ENCODE results near the gene ATRN. TPM values are rescaled to one million over a fixed set of nuclear protein-coding genes. Genes with fewer than 3 reads are reported as not detected.

Gene ATRN
- polyA plus RNA-seq, 1 donor (not counting 4 experiments of a cell fraction or from before 2014, with no cell fraction given) = 49.9 TPM

DNA sequence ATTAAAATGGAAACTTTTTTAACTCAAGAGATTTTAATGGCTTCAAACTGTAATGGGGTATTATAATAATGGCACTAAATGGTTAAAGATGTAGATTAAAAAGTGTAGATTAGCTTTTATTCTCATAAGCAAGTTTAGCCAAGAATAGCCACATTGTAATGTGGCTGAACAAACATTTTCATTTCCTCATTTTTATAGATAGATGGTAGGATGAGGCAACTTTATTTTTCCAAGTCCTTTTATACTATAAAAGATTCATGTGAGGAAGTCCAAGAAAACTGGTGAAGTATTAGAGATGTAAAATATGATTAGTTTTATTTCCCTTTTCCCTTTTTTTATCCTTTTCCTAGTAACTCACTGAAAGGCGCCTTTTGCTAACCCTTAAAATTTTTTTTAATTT is 88.8 kb downstream of the ATRN start:
- Histone ChIP-seq H3K9me3 (ENCODE audit: control insufficient read depth, low read depth, low read length) (no peaks in the 10 kb centered on the region), H3K9me1 (ENCODE audit: control insufficient read depth, extremely low read depth, insufficient read depth, low read length) (no peaks in the 10 kb centered on the region), H4K20me1 (ENCODE audit: control insufficient read depth, extremely low read depth, insufficient read depth, low read length) (peaks cover 3% of the 10 kb centered on the region), H3K79me2 (ENCODE audit: control insufficient read depth, insufficient read depth, low read length) (no peaks in the 10 kb centered on the region), H3K27ac (ENCODE audit: control insufficient read depth, insufficient read depth, low read length) (no peak overlapping the region), H3K4me1 (ENCODE audit: control insufficient read depth, extremely low read depth, insufficient read depth, low read length) (no peaks in the 10 kb centered on the region), H3K4me2 (ENCODE audit: control insufficient read depth, extremely low read depth, insufficient read depth, low read depth, low read length) (no peak overlapping the region), H3K27me3 (ENCODE audit: control insufficient read depth, extremely low read depth, insufficient read depth, low read length) (no peaks in the 10 kb centered on the region), H3K36me3 (ENCODE audit: control insufficient read depth in 2 of 2, extremely low read depth in 1 of 2, insufficient read depth in 2 of 2, low read length in 2 of 2) (peaks cover 2 to 9% of the 10 kb centered on the region in 2 experiments), H2AFZ (ENCODE audit: control insufficient read depth, low read length) (no peak overlapping the region), H3K9ac (ENCODE audit: control insufficient read depth, extremely low read depth, insufficient read depth, low read length) (no peak overlapping the region), H3K4me3 (ENCODE audit: control insufficient read depth in 2 of 3, extremely low read depth in 1 of 3, insufficient read depth in 2 of 3, low read depth in 1 of 3, low read length in 3 of 3) (no peak overlapping the region)
- dilution Hi-C loops (cut with MboI; ENCODE audit: extremely low pct_ligation_motif_present, low sequenced_read_pairs) = no loop called here
- FAIRE-seq (no peak), DNase-seq (ENCODE audit: low read depth, low spot score) (no peak)
- TF ChIP-seq CTCF (optimal IDR thresholded peaks at IDR 0.05 in 1 of 3, IDR thresholded peaks at IDR 0.05 in 1 of 3, conservative IDR thresholded peaks at IDR 0.05 in 1 of 3; ENCODE audit: extremely low read depth in 1 of 3, insufficient read depth in 2 of 3, low read length in 3 of 3) (no peak), EZH2 (IDR thresholded peaks at IDR 0.05; ENCODE audit: low read length) (no peak)

DNA sequence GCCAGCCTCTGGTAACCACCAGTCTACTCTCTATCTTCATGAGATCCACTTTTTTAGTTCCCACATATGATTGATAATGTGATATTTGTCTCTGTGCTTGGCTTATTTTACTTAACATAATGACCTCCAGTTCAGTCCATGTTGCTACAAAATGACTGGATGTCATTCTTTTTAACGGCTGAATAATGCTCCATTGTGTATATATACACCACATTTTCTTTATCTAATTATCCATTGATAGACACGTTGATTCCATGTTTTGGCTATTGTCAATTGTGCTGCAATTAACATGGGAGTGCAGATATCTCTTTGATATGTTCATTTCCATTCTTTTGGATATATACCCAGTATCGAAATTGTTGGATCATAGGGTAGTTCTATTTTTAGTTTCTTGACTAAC is 89.3 kb downstream of the ATRN start:
- Histone ChIP-seq H3K4me1 (ENCODE audit: control insufficient read depth, extremely low read depth, insufficient read depth, low read length) (no peaks in the 10 kb centered on the region), H3K36me3 (ENCODE audit: control insufficient read depth in 2 of 2, extremely low read depth in 1 of 2, insufficient read depth in 2 of 2, low read length in 2 of 2) (peaks cover 2 to 9% of the 10 kb centered on the region in 2 experiments), H3K79me2 (ENCODE audit: control insufficient read depth, insufficient read depth, low read length) (no peaks in the 10 kb centered on the region), H3K4me2 (ENCODE audit: control insufficient read depth, extremely low read depth, insufficient read depth, low read depth, low read length) (no peak overlapping the region), H3K9me3 (ENCODE audit: control insufficient read depth, low read depth, low read length) (no peaks in the 10 kb centered on the region), H4K20me1 (ENCODE audit: control insufficient read depth, extremely low read depth, insufficient read depth, low read length) (peaks cover 3% of the 10 kb centered on the region), H3K9ac (ENCODE audit: control insufficient read depth, extremely low read depth, insufficient read depth, low read length) (no peak overlapping the region), H3K27me3 (ENCODE audit: control insufficient read depth, extremely low read depth, insufficient read depth, low read length) (no peaks in the 10 kb centered on the region), H3K4me3 (ENCODE audit: control insufficient read depth in 2 of 3, extremely low read depth in 1 of 3, insufficient read depth in 2 of 3, low read depth in 1 of 3, low read length in 3 of 3) (no peak overlapping the region), H2AFZ (ENCODE audit: control insufficient read depth, low read length) (no peak overlapping the region), H3K9me1 (ENCODE audit: control insufficient read depth, extremely low read depth, insufficient read depth, low read length) (no peaks in the 10 kb centered on the region), H3K27ac (ENCODE audit: control insufficient read depth, insufficient read depth, low read length) (no peak overlapping the region)
- no peak for FAIRE-seq
- dilution Hi-C loops (cut with MboI; ENCODE audit: extremely low pct_ligation_motif_present, low sequenced_read_pairs) = no loop called here
- no peak for DNase-seq (ENCODE audit: low read depth, low spot score)
- TF ChIP-seq CTCF (optimal IDR thresholded peaks at IDR 0.05 in 1 of 3, IDR thresholded peaks at IDR 0.05 in 1 of 3, conservative IDR thresholded peaks at IDR 0.05 in 1 of 3; ENCODE audit: extremely low read depth in 1 of 3, insufficient read depth in 2 of 3, low read length in 3 of 3) (no peak), EZH2 (IDR thresholded peaks at IDR 0.05; ENCODE audit: low read length) (no peak)

Data from keratinocyte (primary cell).